ENCODE measurements around the gene NRP1.

Gene NRP1

GRCh38 chr10:33274096-33274785 lies 60.2 kb downstream of the NRP1 start:
- no peak for DNase-seq (ENCODE audit: low read depth)

GRCh38 chr10:33273295-33274002 lies 61.0 kb downstream of the NRP1 start:
- H3K4me3 ChIP-seq (ENCODE audit: low read depth, low read length), result peak overlapping the region; percentile 2
- DNase-seq (ENCODE audit: low read depth), result peak; percentile 98

More at GRCh38 chr10:33274096-33274785, 60.2 kb downstream of the NRP1 start:
- H3K4me3 ChIP-seq (ENCODE audit: low read depth, low read length), result no peak overlapping the region

GRCh38 chr10:33272635-33273034 lies 61.8 kb downstream of the NRP1 start:
- DNase-seq (ENCODE audit: low read depth), result no peak

GRCh38 chr10:33271969-33272583 lies 62.4 kb downstream of the NRP1 start:
- H3K4me3 ChIP-seq (ENCODE audit: low read depth, low read length), result no peak overlapping the region
- no peak for DNase-seq (ENCODE audit: low read depth)

More at GRCh38 chr10:33272635-33273034, 61.8 kb downstream of the NRP1 start:
- H3K4me3 ChIP-seq (ENCODE audit: low read depth, low read length), result no peak overlapping the region

- no peak for DNase-seq (ENCODE audit: low read depth)
- no peak overlapping the region for H3K4me3 ChIP-seq (ENCODE audit: low read depth, low read length)
Observed at GRCh38 chr10:33270971-33271370, 63.5 kb downstream of the NRP1 start.

- DNase-seq (ENCODE audit: low read depth), result no peak
- no peak overlapping the region for H3K4me3 ChIP-seq (ENCODE audit: low read depth, low read length)
Observed at GRCh38 chr10:33267708-33268107, 66.8 kb downstream of the NRP1 start.

DNA sequence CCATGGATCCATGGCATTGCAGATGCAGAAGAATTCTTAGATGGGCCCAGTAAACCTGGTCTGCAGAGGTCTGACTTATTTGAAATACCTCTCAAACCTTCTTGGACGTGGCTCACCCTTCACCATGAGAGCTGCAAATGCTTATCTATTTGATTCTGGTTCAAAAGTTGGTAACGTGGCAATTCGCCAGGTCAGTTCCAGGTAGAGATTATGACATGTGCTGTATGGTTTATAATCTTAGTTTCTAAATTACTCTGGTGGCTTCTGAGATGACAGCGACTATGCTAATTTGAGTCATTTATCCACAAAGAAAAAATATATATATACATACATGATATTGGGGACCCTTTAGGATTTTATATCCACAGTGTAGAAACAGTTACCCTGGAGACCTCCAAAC lies 68.8 kb downstream of the NRP1 start:
- no peak for DNase-seq (ENCODE audit: low read depth)
- no peak overlapping the region for H3K4me3 ChIP-seq (ENCODE audit: low read depth, low read length)

- H3K4me3 ChIP-seq (ENCODE audit: low read depth, low read length), result no peak overlapping the region
- no peak for DNase-seq (ENCODE audit: low read depth)
Observed at GRCh38 chr10:33263453-33263852, 71.0 kb downstream of the NRP1 start.

GRCh38 chr10:33262871-33263270 lies 71.6 kb downstream of the NRP1 start:
- no peak overlapping the region for H3K4me3 ChIP-seq (ENCODE audit: low read depth, low read length)
- no peak for DNase-seq (ENCODE audit: low read depth)

DNA sequence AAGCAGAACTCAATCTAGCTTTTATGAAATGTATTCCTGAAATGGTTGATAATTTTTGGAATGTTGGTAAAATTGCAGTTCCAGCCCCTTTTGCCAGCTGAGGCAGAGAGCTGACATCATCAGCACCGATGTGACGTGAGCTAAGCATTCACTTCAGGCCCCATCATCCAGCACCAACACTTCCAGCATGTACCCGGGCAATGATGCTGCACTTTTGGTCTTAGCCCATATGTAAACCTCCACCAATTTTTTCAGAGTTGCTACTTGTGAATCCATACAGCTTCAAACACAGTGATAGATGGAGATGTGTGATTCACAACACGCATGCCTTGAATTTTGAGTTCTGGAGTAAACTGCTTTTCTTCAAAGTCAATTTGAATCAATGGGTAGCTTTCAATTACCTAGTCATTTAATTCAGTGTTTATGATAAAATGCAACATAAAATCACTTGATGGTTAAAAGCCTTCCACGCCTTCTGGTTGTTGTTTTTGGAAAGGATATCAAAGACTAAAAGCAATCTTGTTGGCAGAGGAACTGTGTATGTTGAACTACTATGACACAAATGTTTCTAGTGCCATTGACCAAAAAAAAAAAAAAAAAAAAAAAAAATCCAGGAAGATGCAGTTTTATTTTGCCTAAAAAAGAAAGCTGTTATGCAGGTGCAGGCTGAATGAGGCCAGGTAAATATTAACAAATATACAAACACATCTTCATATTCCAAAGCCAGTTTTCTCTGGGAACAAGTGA lies 73.9 kb downstream of the NRP1 start:
- H3K4me3 ChIP-seq (ENCODE audit: low read depth, low read length), result no peak overlapping the region
- no peak for DNase-seq (ENCODE audit: low read depth)

DNA sequence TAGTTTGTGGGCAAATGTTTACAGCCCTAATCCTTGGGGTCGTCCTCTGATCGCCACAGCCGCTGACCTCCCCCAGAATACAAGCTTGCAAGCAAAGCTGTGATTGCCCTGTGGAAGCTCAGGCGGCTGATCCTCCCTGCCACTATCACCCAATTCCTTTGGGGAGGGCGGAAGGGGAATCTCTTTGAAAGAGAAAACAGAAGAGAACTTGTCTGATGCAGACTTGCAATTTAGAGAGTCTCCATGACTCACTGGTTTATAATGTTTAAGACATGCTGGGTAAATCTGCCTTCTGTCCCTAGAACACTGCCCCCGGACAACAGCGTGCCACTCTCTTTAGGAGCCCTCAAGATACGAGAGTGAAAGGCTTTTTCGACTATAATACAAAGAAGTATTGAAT lies 75.5 kb downstream of the NRP1 start:
- no peak overlapping the region for H3K4me3 ChIP-seq (ENCODE audit: low read depth, low read length)
- DNase-seq (ENCODE audit: low read depth), result no peak

DNA sequence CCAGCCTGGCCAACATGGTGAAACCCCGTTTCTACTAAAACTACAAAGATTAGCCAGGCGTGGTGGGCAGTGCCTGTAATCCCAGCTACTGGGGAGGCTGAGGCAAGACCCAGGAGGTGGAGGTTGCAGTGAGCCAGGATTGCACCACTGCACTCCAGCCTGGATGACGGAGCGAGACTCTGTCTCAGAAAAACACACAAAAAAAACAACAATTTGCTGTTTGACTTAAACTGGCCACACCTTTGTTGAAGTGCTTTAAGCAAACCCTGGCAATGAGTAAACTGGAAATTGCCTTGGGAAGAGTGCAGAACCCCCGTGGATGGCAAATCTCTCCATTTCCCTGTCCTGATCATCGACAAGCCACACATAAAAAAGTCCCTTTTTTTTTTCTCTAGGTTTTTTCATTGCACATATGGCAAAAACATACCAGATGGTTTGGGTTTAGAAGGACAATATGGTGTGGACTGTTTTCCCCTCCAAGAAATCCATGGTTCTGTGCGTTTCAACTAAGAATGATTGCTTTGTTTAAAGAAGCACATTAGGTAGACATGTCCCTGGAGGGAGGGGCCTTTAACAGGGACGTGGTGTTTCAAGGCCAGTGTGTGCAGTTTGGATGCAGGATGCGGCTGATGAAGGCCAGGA lies 76.9 kb downstream of the NRP1 start:
- no peak for DNase-seq (ENCODE audit: low read depth)
- H3K4me3 ChIP-seq (ENCODE audit: low read depth, low read length), result no peak overlapping the region

DNA sequence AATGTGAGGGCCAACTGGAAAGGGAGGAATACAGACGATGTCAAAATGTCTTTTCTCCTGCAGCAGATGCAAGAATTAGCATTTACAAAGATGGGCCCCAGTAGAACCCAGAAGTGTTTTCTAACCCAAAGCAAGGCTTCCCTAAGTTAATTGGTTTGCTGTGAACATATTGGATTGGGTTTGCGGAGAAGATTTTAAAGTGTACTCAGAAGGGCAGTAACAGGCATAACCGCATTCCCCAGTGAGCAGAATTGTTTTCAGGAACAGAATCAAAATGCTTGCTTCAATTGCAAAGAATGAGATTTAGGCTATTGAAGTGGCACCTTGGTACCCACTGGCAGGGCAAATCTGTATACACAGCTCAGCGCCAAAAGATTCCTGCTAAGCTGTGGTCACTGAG lies 78.0 kb downstream of the NRP1 start:
- no peak for DNase-seq (ENCODE audit: low read depth)
- no peak overlapping the region for H3K4me3 ChIP-seq (ENCODE audit: low read depth, low read length)

DNA sequence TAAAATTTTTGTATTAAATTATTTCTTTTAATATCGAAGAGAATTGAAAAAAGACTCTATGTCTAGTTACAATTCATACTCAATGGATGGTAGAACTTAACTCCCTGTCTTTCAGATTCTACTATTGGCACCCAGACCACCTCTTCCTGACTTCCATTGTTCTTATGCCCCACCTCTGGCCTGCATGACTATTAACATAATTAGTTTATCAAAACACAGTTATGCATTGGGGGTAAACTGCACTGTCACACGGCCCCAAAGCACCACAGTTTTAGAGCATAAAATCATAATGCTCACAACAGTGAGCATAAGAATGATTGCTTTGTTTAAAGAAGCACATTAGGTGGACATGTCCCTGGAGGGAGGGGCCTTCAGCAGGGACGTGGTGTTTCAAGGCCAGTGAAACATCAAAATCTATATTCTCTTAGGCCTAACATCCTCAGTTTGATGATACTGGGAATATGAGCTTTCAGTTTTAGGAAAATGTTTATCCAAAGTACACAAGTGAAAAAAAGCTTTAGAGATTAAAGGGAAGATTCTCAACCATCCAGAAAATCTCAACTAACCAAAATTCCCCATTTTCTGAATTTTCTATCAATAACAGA lies 79.8 kb downstream of the NRP1 start:
- DNase-seq (ENCODE audit: low read depth), result no peak
- no peak overlapping the region for H3K4me3 ChIP-seq (ENCODE audit: low read depth, low read length)

GRCh38 chr10:33253411-33253810 lies 81.1 kb downstream of the NRP1 start:
- H3K4me3 ChIP-seq (ENCODE audit: low read depth, low read length), result no peak overlapping the region
- DNase-seq (ENCODE audit: low read depth), result no peak

GRCh38 chr10:33252794-33253203 lies 81.7 kb downstream of the NRP1 start:
- DNase-seq (ENCODE audit: low read depth), result peak; percentile 65

GRCh38 chr10:33252324-33252723 lies 82.1 kb downstream of the NRP1 start:
- DNase-seq (ENCODE audit: low read depth), result no peak
- H3K4me3 ChIP-seq (ENCODE audit: low read depth, low read length), result no peak overlapping the region

More at GRCh38 chr10:33252794-33253203, 81.7 kb downstream of the NRP1 start:
- H3K4me3 ChIP-seq (ENCODE audit: low read depth, low read length), result no peak overlapping the region

DNA sequence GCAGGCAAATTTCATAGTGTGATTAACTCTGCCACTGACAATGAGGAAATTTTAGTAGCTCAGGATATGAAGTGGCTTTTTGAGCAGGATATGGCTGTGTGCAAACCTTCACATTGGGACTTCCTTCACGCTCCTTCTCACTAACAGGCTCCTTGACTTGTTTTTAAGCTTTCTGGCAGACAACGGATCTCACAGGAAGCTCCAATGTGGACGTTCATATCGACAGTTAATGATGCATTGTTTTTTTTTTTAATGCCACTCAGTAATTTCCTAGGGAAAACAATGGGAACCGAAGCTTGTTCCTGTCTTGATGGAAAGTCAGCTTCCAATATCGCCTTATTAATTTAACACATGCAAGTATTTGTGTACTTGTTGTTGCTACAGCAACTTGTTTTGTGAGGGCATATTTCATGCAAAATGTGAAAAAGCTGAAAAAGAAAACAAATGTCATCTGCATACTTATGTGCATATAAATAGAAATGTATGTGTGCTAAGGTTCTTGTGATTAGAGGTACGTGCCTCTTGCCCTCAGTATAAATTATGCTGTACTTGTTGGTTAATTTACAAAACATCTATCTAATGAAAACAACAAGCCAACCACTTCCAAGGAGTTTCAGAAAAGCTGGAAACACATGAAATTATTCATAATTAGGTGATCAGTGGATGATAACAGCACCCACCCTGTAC lies 84.7 kb downstream of the NRP1 start:
- no peak overlapping the region for H3K4me3 ChIP-seq (ENCODE audit: low read depth, low read length)
- no peak for DNase-seq (ENCODE audit: low read depth)

GRCh38 chr10:33249137-33249536 lies 85.3 kb downstream of the NRP1 start:
- no peak overlapping the region for H3K4me3 ChIP-seq (ENCODE audit: low read depth, low read length)
- no peak for DNase-seq (ENCODE audit: low read depth)
